Measurements from ENCODE around the gene BMI1. TPM values are rescaled to one million over a fixed set of nuclear protein-coding genes. Genes with fewer than 3 reads are reported as not detected.

The BMI1 gene
- total RNA-seq, 1 experiment from 2014 or later, result 81.1 TPM

- BruUV-seq (replicated peaks), result no TSS peak
- Histone ChIP-seq H3K36me3 (ENCODE audit: control insufficient read depth in 1 of 2, insufficient read depth in 2 of 2, low read length in 2 of 2) (no peaks in the 10 kb centered on the region), H3K27me3 (ENCODE audit: insufficient read depth, low read length) (no peaks in the 10 kb centered on the region), H3K9me2 (ENCODE audit: insufficient read depth) (no peaks in the 10 kb centered on the region; the same call in 1 of the 2 replicates), H3K4me1 (ENCODE audit: control insufficient read depth in 1 of 2, insufficient read depth in 2 of 2, low read length in 2 of 2) (no peaks in the 10 kb centered on the region), H4K20me1 (ENCODE audit: insufficient read depth) (no peaks in the 10 kb centered on the region), H3K27ac (ENCODE audit: low read depth, low read length) (no peak overlapping the region), H2AFZ (ENCODE audit: low read depth, low read length, poor library complexity, severe bottlenecking) (no peak overlapping the region), H3K9me3 (ENCODE audit: control insufficient read depth in 1 of 2, insufficient read depth in 1 of 2, low read depth in 1 of 2, low read length in 2 of 2) (no peaks in the 10 kb centered on the region), H3K4me2 (ENCODE audit: low read length) (no peak overlapping the region), H3K79me2 (ENCODE audit: insufficient read depth, low read length) (no peaks in the 10 kb centered on the region), H3K9ac (ENCODE audit: low read length) (no peak overlapping the region), H3K4me3 (replicated peaks in 1 of 2; ENCODE audit: low read depth in 1 of 2, low read length in 2 of 2) (no peak overlapping the region)
- TF ChIP-seq REST (IDR thresholded peaks at IDR 0.05; ENCODE audit: low read depth) (no peak), CBX3 (IDR thresholded peaks at IDR 0.05; ENCODE audit: low read depth) (no peak), ELF1 (IDR thresholded peaks at IDR 0.05; ENCODE audit: borderline replicate concordance, low read depth) (no peak), SIN3A (IDR thresholded peaks at IDR 0.05; ENCODE audit: low read depth) (no peak), EZH2 (IDR thresholded peaks at IDR 0.05) (no peak)
- DNase-seq (ENCODE audit: low read depth, low spot score) (no peak), ATAC-seq (no peak)
- ChIA-PET POLR2A (no interaction called here), CTCF (interaction anchor here (0.6 kb wide), 1 partner anchor 839 kb away, joined by 3 read pairs; no protein-coding TSS in a partner anchor), RAD21 (ENCODE audit: low non-redundant PET in 1 of 2, low total read pairs in 2 of 2, uncharacterized antibody in 2 of 2, unreplicated experiment in 2 of 2) (no interaction called here)
- intact Hi-C loops (cut with micrococcal nuclease), result no loop called here
These were observed 51.4 kb downstream of the BMI1 start for GRCh38 chr10:22372298-22372697.

- no peak overlapping the region for H3K4me3 ChIP-seq (replicated peaks in 1 of 2; ENCODE audit: low read depth in 1 of 2, low read length in 2 of 2)
- ChIA-PET POLR2A (no interaction called here), RAD21 (ENCODE audit: low non-redundant PET in 1 of 2, low total read pairs in 2 of 2, uncharacterized antibody in 2 of 2, unreplicated experiment in 2 of 2) (no interaction called here), CTCF (no interaction called here)
- no peaks in the 10 kb centered on the region for H3K9me3 ChIP-seq (ENCODE audit: control insufficient read depth in 1 of 2, insufficient read depth in 1 of 2, low read depth in 1 of 2, low read length in 2 of 2)
- no peaks in the 10 kb centered on the region for H3K27me3 ChIP-seq (ENCODE audit: insufficient read depth, low read length)
- H3K79me2 ChIP-seq (ENCODE audit: insufficient read depth, low read length), result no peaks in the 10 kb centered on the region
- H4K20me1 ChIP-seq (ENCODE audit: insufficient read depth), result no peaks in the 10 kb centered on the region
- no peaks in the 10 kb centered on the region for H3K36me3 ChIP-seq (ENCODE audit: control insufficient read depth in 1 of 2, insufficient read depth in 2 of 2, low read length in 2 of 2)
- no peak overlapping the region for H3K9ac ChIP-seq (ENCODE audit: low read length)
- no peaks in the 10 kb centered on the region; the same call in 1 of the 2 replicates for H3K9me2 ChIP-seq (ENCODE audit: insufficient read depth)
- H3K27ac ChIP-seq (ENCODE audit: low read depth, low read length), result no peak overlapping the region
- no peaks in the 10 kb centered on the region for H3K4me1 ChIP-seq (ENCODE audit: control insufficient read depth in 1 of 2, insufficient read depth in 2 of 2, low read length in 2 of 2)
- intact Hi-C loops (cut with micrococcal nuclease), result no loop called here
- H2AFZ ChIP-seq (ENCODE audit: low read depth, low read length, poor library complexity, severe bottlenecking), result no peak overlapping the region
- TF ChIP-seq FOSL1 (IDR thresholded peaks at IDR 0.05; ENCODE audit: low read depth), result no peak
- H3K4me2 ChIP-seq (ENCODE audit: low read length), result no peak overlapping the region
- no TSS peak for BruUV-seq (replicated peaks)
- no peak for DNase-seq (ENCODE audit: low read depth, low spot score)
- ATAC-seq, result no peak
These were observed 52.0 kb downstream of the BMI1 start for GRCh38 chr10:22372917-22373316.
